Heart right ventricle (tissue), 16 donors: ENCODE data around the gene PXDN. TPM values are rescaled to one million over a fixed set of nuclear protein-coding genes. Genes with fewer than 3 reads are reported as not detected.

Experiments
- ATAC-seq, 8 donors: fragments of 200-7000 bp; cut with Tn5 transposase; one replicate each; pipeline ENCODE4 v1.9.1; 2020; ENCODE audit warnings: mild to moderate bottlenecking in 8 of 8, moderate library complexity in 8 of 8, moderate number of reproducible peaks in 1 of 8
- DNase-seq, 2 donors: peaks; one replicate each; pipeline ENCODE4 v3.0.0-alpha.2; 2020
- H3K27ac ChIP-seq, 10 donors: fragments of 200-600 bp; sonication (generic) in 2 of 10; one replicate each; pipeline versions ENCODE4 v1.5.0 to v1.8.0; 2020 to 2022; ENCODE audit warnings: mild to moderate bottlenecking in 3 of 10
- H3K27me3 ChIP-seq, 7 donors: fragments of 200-600 bp; one replicate each; pipeline ENCODE4 v1.8.0; 2021 to 2022; ENCODE audit warnings: mild to moderate bottlenecking in 2 of 7
- H3K36me3 ChIP-seq, 9 donors: fragments of 200-600 bp; sonication (generic) in 1 of 9; one replicate each; pipeline versions ENCODE4 v1.5.0 to v1.8.0; 2020 to 2022; ENCODE audit warnings: mild to moderate bottlenecking in 2 of 9
- H3K4me1 ChIP-seq, 9 donors: fragments of 200-600 bp; sonication (generic) in 1 of 9; one replicate each; pipeline versions ENCODE4 v1.5.0 to v1.8.0; 2020 to 2022; ENCODE audit warnings: mild to moderate bottlenecking in 4 of 9
- H3K4me3 ChIP-seq, 10 donors: fragments of 200-600 bp; sonication (generic) in 2 of 10; one replicate each; pipeline versions ENCODE4 v1.5.0 to v1.8.0; 2020 to 2022; ENCODE audit warnings: mild to moderate bottlenecking in 7 of 10, moderate library complexity in 2 of 10
- H3K9me3 ChIP-seq, 11 donors: fragments of 200-600 bp in 10 of 11; sonication (generic) in 2 of 11; one replicate each; pipeline versions ENCODE4 v1.5.0 to v1.8.0; 2013 to 2022; ENCODE audit warnings: mild to moderate bottlenecking in 2 of 11, control low read depth in 1 of 11, moderate library complexity in 1 of 11
- CTCF ChIP-seq, 9 donors: fragments of 200-600 bp; sonication (generic) in 2 of 9; IDR thresholded peaks; one replicate each; pipeline versions ENCODE4 v1.5.0 to v1.8.0; 2021 to 2022; ENCODE audit warnings: antibody characterized with exemption in 9 of 9, mild to moderate bottlenecking in 5 of 9, moderate library complexity in 1 of 9
- WGBS, 2 donors: extraction: QIAGEN DNeasy Blood & Tissue Kit; methylation state at CpG; one replicate each; pipeline ENCODE4 v1.1.7; 2013; ENCODE audit warnings: inconsistent platforms in 1 of 2; 5-methylcytosine and 5-hydroxymethylcytosine counted together
- intact Hi-C, 10 donors: fragments of 100-400 bp; cut with DNase I; formaldehyde crosslinking; loops; one replicate each; pipeline versions ENCODE4 v1.11.1 to v1.14.2; 2022
- polyA plus RNA-seq, 2 donors: library from polyadenylated mRNA; stranded (reverse); fragments of 200-250 nt; gene quantifications; one replicate each; pipeline ENCODE4 v1.2.3, GENCODE V29; 2013
- total RNA-seq, 10 donors: library from RNA; stranded (reverse); fragmentation: NEBNext Ultra II Directional in 3 of 10; extraction: Animal tissue kit (Norgen Biotek cat#: 25700) in 3 of 10; gene quantifications; one replicate each; pipeline versions ENCODE4 v1.2.1 to v1.2.4, GENCODE V29; 2021 to 2023
- donor health status: Arrhythmogenic right ventricular cardiomyopathy.
- donor health status: ischemic (EF 13 %, LVEDD 7.1; RV severe dilation, severe dysfunction).
- donor health status: healthy with polysubstance abuse.
- donor health status: DM: no; HTN: yes; CAD: no.
- donor health status: DM: no; HTN: no; CAD: no.
- donor health status: ischemic (EF 25% LVEDD 6.9; RV normal size, moderate dysfunction).
- donor health status: ischemic (EF 25% LVEDD 5.7; RV mildly dilated, moderate dysfunction).
- donor health status: healthy.
- donor health status: DM: yes; HTN: yes; CAD: no.
- donor health status: Ischemic cardiomyopathy.
- donor health status: ischemic (EF 35%, LVEDD 5.7; RV mildly dilated, moderate dysfunction).
- donor health status: nonischemic (EF 11% LVEDD 7.7; RV severe dilation, severe dysfunction).
- donor health status: DM: yes; HTN: yes; CAD: no.
- donor health status: PGD.
- donor health status: ischemic (EF 29% LVEDD 5.4; RV normal size, mild dysfunction).
- donor health status: nonischemic (EF 23%, LVEDD 6.1; RV moderate dilation, normal function).

PXDN gene
- total and polyA plus RNA-seq, 12 donors, result 7.8 to 65.0 (median 18.9) TPM

- peaks cover 0 to 17% (median 5%) of the 10 kb centered on the region in 9 donors for H3K4me1 ChIP-seq
- WGBS, 2 donors, result 28% methylated on average over 4 to 5 of the region's 5 CpGs
- H3K36me3 ChIP-seq, result no peaks in the 10 kb centered on the region
- intact Hi-C loops, result loop anchor here in 5 of 10 donors (5.0 to 10.0 kb wide), 3 partner anchors 64 to 198 kb away; no protein-coding TSS in a partner anchor
- H3K27me3 ChIP-seq, result peaks cover 0 to 25% (median 14%) of the 10 kb centered on the region in 7 donors
- H3K9me3 ChIP-seq, result peaks cover 0 to 8% (median 0%) of the 10 kb centered on the region in 11 donors
- TF ChIP-seq CTCF (IDR thresholded peaks at IDR 0.05), result no peak
- DNase-seq, result no peak
- no peak overlapping the region for H3K4me3 ChIP-seq
- no peak overlapping the region for H3K27ac ChIP-seq
- ATAC-seq, result no peak
Measured at GRCh38 chr2:1750270-1750932, 6.1 kb upstream of the PXDN start.

GRCh38 chr2:1749489-1750119, 5.3 kb upstream of the PXDN start:
- peaks cover 0 to 29% (median 15%) of the 10 kb centered on the region in 7 donors for H3K27me3 ChIP-seq
- H3K4me3 ChIP-seq, result no peak overlapping the region
- DNase-seq, result no peak
- TF ChIP-seq CTCF (IDR thresholded peaks at IDR 0.05), result no peak
- H3K36me3 ChIP-seq, result no peaks in the 10 kb centered on the region
- WGBS, 2 donors, result 85 to 92% methylated on average over 9 of the region's 9 CpGs
- no peak overlapping the region for H3K27ac ChIP-seq
- H3K4me1 ChIP-seq, result peaks cover 3 to 24% (median 10%) of the 10 kb centered on the region in 9 donors
- peaks cover 0 to 8% (median 0%) of the 10 kb centered on the region in 11 donors for H3K9me3 ChIP-seq
- intact Hi-C loops, result loop anchor here in 8 of 10 donors (5.0 to 10.0 kb wide), 7 partner anchors 65 to 197 kb away; no protein-coding TSS in a partner anchor
- no peak for ATAC-seq

DNA sequence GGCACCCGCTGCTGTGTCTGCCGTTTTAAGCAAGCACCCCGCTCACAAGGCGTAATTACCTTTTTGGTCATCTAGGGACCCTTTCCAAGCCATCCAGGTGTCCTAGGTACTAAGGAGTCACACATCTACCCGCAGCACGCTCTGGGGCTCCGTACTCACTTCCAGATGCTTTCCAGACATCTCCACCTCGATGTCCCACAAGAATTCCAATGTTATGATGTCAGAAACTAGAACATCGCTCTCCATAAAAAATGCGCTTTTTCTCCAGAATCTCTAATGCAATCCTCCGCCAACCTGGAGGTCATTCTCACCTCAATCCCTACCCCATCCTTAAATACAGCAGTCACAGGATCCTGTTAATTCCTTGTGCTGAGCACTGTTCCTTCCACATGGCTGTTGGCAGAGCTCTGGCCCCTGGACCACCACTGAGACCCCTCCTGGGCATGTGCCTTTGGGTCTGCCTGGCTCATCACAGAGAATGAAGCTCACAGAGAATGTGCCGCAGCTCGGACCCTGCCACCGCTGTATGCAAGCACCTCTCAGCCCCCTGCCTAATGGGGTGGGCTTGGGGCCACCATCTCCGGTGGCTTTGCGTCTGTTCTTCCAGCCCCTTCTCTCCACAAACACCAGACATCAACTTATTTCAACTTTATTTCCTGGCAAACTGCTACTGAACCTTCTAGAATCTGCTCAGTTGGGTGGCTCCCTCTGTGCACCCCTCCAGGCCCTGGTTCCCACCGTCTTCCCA, 4.6 kb upstream of the PXDN start:
- no peak for ATAC-seq
- WGBS, 2 donors, result 76 to 81% methylated on average over 17 of the region's 17 CpGs
- H3K27ac ChIP-seq, result no peak overlapping the region
- H3K4me3 ChIP-seq, result no peak overlapping the region
- no peak for TF ChIP-seq CTCF (IDR thresholded peaks at IDR 0.05)
- intact Hi-C loops, result loop anchor here in 6 of 10 donors (5.0 to 10.0 kb wide), 5 partner anchors 94 to 157 kb away; no protein-coding TSS in a partner anchor
- H3K9me3 ChIP-seq, result peaks cover 0 to 1% (median 0%) of the 10 kb centered on the region in 11 donors
- H3K36me3 ChIP-seq, result no peaks in the 10 kb centered on the region
- peaks cover 0 to 35% (median 14%) of the 10 kb centered on the region in 7 donors for H3K27me3 ChIP-seq
- no peak for DNase-seq
- peaks cover 3 to 25% (median 10%) of the 10 kb centered on the region in 9 donors for H3K4me1 ChIP-seq

DNA sequence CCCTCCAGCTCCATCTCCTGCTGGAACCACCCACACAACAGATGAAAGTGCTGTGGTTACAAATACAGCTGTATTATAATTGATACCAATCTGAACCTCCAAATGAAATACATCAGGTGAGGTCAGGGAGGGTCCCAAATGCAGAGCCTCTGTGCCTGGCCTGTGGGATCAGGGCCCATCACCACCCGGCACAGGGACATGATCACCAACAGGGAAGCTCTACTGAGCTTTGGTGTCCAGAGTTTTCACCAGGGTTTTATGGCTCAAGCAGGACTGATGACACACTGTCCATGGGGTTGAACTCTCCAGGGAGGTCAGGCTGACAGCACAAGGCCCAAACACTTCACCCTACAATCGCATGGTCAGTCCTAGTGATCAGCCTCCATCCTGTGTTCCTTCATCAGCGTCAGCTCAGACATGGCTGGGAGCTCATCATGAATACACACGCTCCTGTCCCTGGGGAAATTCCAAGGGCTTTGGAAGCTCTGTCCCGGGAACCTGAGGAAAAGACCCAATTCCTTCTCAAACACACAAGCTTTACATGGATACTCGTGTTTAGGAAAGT, 3.9 kb upstream of the PXDN start:
- ATAC-seq (no peak), DNase-seq (no peak)
- WGBS, 2 donors, result 61 to 67% methylated on average over 6 of the region's 6 CpGs
- Histone ChIP-seq H3K27ac (no peak overlapping the region), H3K36me3 (no peaks in the 10 kb centered on the region), H3K27me3 (peaks cover 0 to 38% (median 13%) of the 10 kb centered on the region in 7 donors), H3K9me3 (no peaks in the 10 kb centered on the region), H3K4me1 (peaks cover 3 to 25% (median 10%) of the 10 kb centered on the region in 9 donors), H3K4me3 (no peak overlapping the region)
- TF ChIP-seq CTCF (IDR thresholded peaks at IDR 0.05), result no peak
- intact Hi-C loops, result loop anchor here in 6 of 10 donors (5.0 to 10.0 kb wide), 5 partner anchors 93 to 156 kb away; no protein-coding TSS in a partner anchor
